HG02938 (cell line): ENCODE data around the gene CBX5.
"Not testable (repeated sequence)": the region's sequence is repeated elsewhere in the genome, so short reads cannot be mapped to it uniquely, and the experiment has no call there.

ENCODE experiments used
- ATAC-seq: cut with Tn5 transposase; IDR thresholded peaks from one replicate; pipeline ENCODE4 v1.9.1; 2021; ENCODE audit warnings: mild to moderate bottlenecking, moderate library complexity; ENCODE audit not compliant: unreplicated experiment

The CBX5 gene

DNA sequence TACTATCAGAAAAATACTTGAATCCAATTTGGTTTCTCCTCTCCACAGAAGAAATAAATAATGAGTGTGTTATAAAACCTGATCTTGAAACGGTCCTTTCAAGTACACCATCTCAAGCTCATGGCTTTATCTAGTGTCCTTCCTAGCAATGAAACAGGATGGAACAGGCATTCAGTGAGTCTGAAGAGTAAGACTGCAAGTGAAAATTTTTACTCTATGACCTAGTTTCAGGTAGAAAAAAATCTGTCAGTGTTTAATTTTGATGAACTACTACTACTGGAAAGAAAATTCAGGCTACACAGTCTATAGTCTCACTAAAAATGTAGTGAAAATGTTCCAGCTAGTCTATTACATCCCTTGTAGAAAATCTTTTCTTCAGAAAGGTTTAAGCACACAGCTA is 7.7 kb downstream of the CBX5 start:
- ATAC-seq, result no peak

DNA sequence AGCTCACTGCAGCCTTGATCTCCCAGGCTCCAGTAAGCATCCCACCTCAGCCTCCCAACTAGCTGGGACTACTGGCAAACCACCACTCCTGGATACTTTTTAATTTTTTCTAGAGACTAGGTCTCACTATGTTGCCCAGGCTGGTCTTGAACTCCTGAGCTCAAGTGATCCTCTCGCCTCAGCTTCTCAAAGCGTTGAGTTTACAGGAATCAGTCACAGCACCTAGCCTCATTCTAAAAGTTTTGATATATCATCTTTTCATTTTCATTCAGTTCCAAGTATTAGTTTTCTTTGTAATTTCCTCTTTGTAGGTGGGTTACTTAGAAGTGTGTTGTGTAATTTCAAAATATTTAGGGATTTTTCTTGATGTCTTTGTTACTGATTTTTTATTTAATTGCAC is 9.6 kb downstream of the CBX5 start:
- ATAC-seq, result no peak

DNA sequence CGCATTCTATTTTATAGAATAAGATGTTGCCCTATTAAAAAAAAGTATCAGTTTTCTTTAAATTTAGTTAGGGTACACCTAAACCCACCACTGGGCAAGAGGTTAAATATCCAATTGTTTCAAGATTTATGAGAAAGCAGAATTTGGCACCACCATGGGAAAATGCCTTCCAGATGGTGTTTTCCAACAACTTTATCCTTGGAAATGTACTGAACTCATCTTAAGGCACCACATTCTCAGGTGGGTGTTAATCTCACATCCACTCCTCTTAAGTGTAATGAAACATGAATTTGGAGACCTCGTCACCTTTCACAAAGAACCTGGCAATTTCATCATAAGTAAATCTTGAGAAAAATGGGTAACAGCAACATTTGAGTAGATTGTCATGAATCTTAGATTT is 13.1 kb downstream of the CBX5 start:
- no peak for ATAC-seq

DNA sequence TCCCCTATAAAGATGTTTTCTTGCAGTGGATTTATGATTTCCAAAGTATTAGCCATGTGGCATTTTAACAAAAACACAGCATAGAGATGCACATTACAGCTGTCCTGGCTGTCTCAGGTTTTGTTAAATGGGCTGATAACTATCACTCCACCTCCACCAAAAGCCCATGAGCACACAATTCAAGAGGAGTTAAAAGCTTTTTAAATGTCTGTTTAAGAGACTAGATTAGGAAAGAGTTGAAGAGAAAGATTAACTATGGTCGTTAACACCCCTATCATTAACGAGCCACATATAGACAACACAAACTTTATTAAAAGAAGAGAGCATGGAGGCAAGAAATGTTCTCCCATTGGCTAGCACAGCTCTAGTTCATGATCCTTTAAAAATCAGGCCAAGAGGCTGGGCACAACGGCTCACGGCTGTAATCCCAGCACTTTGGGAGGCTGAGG is 14.5 kb downstream of the CBX5 start:
- no peak for ATAC-seq

DNA sequence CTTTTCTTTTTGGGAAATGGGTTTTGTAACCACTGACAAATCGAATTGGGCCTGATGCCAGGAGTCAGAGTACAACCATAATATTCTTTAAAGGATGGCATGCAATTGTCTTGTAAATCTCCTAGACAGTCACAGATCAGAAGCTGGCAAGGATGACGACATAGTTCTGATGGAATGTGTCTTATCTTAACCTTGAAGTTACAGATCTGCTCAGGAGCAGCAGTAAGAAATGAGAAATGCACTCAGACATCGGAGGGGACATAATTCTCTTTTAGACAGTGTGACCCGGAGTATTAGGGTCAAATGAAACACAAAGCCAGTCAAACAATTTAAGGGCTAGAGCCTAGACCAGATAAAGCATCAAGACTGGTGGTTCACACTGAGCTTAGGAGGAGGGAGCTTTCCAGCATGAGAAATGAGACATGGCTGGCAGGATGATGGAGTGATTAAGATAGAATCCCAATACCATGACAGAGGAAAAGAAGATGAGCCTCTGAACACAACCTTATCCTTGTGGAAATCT is 17.5 kb downstream of the CBX5 start:
- ATAC-seq, result no peak

DNA sequence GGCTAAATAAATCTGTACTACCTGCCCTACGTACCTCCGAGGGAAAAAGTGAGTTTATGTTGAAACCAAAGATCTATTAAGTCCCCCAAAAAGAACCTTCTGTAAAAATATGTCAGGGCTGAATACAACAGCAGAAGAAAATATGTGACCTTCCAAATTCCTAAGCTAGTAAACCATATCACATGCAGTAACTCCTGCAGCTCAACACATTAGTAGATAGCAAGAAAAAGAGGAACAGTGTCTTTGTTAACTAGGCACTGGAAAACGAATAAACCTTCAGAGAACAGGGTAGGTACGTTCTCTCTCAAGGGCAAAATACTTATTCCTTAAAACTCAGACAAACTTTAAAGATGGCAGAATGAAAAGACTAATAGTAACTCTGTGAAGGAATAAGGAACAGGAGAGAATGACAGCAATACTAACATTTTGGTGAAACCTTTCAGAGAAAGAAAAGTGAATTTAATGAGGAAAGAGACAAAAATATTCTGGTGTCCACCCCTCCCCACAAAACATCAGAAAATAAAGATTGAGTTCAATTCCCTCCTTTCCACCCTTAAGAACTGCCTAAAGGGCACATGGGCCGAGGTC is 18.0 kb downstream of the CBX5 start:
- no peak for ATAC-seq

DNA sequence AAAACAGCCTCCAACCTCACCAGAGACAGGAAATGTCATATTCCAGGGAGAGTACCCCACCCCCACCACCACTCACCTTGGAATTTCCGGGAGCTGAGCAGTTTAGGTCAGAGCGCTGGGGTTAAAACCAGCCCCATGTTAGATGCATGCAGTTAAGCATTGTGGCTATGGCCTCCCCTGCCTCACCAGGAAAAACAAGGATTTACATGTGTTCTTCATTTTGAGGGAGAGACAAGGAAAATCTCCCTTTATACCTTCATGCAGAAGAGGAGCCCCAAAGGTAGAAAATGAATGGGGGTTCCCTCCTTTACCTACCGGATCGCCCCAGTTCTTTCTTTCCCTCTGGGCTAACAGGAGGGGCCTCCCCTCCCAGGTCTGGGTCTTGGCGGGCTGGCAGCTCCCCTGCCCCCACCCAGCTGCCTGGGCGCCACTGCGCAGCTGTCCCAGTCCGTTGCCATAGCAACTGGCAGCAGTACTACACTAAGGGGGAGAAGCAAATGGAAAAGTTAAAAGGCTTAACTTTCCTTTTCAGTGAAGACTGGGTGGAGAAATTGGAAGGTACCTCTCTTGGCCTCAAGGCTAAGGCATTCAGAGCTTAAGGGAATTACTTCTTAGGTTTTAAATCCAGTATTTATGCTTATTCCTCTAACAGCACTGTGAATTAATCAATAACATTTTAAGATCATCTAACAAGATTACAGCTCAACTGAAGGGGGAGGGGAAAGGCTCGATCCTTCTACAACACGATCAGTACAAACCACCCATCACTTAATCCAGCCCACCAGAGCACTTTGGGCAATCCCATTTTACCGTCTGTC is 20.5 kb downstream of the CBX5 start:
- ATAC-seq, result peak; percentile 63

DNA sequence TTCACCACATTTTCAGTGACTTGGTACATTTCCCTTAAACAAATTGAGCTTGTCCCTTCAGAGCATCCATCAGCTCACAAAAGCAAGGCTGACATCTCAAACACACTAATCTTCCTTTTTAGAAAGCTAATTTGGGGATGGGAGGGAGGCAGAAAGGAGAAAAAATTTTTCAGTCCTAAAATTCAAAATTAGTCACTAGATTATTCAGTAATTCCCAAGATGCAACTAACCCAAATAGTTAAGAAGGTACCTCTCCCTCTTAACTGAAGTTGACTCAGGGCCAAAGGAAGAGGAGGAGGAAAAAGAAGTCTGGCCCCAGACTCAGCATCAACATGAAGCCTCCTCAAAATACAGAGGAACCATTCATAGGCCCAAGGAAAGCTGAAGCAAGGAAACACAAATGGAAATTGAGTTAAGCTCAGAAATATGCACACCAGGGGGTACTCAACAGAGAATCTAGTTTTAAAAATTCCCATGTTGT is 21.7 kb downstream of the CBX5 start:
- ATAC-seq, result no peak

DNA sequence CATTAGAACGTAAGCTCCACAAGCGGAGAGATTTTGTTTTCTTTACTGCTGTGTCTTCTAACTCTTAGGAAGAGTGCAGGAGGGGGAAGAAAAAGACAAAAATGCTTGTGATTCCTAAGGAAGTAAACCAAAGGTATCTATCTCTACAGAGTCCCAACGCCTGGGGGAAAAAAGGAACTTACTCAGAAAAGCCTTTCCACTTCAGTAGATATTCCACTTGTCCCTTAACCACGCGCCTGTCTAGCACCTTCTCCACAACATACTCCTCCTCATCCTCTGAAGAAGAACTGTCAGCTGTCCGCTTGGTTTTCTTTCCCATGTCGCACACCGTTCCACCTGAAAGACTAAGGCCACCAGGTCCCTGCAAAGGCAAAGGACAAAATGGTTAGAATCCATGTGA is 22.6 kb downstream of the CBX5 start:
- no peak for ATAC-seq

DNA sequence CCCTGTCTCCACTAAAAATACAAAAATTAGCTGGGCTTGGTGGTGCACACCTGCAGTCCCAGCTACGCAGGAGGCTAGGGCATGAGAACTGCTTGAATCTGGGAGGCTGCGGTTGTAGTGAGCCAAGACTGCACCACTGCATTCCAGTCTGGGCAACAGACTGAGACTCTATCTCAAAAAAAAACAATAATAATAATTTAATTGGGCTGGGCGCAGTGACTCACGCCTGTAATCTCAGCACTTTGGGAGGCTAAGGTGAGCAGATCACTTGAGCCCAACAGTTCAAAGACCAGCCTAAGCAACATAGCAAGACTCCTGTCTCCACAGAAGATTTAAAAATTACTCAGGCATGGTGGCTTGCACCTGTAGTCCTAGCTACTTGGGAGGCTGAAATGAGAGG is 26.7 kb downstream of the CBX5 start:
- ATAC-seq, result no peak

DNA sequence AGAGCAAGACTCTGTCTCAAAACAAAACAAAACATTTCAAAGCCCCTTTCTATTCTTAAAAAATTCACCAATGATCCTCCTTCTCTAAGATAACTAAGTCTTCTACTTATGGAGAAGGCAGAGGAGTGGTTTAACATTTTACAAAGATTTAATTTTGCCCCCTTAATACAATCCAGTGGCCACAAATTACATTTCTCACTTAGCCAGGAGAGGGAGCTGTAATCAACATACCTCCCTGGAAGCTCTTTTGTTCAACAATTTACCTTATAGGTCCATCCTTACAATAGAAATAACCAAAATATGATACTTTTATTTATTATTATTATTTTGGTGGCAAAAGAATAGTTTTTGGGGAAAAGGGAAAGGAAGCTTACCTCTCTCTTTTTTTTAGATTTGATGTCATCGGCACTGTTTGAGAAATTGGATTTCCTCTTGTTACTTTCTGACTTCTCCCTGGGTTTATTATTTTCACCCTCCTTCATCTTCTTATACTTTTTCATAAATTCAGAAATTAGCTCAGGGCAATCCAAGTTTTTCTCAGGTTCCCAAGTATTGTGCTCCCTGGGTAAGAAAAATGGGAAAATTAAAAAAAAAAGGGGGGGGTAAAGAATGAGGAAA is 28.1 kb downstream of the CBX5 start:
- ATAC-seq, result no peak

DNA sequence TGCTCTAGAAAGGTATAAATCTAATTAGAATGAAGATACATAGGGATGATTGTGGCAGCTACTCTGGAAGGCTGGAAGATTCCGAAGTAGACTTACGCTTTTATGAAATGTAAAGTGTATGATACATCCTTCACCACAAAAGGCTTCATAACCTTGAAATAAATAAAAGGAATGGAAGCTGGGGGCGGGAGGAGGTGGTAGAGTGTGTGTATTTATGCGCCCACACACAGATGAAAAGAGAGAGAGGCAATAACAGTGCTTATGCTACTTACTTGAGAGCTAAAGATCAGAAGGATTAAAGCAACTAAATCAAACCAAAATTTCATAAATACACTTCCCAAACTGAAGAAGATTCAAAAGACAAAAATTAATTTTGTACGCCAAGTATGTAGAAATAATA is 30.4 kb downstream of the CBX5 start:
- ATAC-seq, result no peak

DNA sequence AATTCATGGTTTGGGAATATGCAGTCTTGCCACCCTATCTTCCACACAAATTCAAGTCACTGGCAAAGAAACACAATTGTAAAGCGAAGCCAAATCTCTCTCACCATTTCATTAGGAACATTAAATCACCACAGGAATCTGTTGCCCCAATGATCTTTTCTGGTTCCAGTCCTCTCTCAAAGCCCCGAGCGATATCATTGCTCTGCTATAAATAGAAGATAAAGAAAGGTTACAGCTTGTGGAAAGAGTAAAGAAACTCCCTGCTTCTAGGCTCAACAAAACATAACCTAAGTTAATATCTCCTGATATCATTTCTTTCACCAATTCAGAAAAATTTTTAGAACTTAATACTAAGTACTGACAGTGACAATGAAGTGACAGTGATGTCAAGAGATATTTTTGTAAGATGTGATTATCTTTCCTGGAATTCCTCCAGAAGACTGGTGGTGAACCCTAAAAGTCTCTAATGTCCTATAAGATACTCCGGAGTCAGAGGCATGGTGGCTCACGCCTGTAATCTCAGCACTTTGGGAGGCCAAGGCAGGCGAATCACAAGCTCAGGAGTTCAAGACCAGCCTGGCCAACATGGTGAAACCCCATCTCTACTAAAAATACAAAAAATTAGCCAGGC is 33.8 kb downstream of the CBX5 start:
- ATAC-seq, result no peak

DNA sequence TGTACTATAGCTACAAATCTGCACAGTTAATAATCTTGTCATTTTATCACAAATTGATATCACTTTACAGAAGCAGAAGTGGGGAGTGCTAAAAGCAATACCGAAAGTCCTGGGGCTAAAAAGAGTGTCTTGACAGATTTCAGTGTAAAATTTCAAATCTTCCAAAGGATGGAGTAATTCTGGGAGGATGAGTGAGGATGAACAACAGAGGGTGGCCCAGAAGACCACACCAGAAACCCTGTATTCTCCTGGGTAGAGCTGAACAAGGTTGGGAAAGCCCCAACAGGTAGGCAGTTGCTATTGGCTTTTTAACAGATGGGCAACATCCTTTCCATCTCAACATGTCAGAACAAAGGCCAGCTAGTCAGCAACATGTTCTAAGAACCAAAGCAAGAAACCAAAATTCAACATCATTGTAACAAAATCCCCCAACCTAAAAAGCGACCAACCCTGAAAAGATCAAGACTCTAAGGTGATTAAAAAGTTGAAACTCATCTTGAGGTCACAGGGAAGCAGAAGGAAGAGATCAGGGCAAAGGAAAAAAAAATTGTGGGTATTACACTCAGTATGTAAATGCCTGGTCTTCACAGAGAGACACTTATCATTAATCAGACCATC is 38.8 kb downstream of the CBX5 start:
- no peak for ATAC-seq

DNA sequence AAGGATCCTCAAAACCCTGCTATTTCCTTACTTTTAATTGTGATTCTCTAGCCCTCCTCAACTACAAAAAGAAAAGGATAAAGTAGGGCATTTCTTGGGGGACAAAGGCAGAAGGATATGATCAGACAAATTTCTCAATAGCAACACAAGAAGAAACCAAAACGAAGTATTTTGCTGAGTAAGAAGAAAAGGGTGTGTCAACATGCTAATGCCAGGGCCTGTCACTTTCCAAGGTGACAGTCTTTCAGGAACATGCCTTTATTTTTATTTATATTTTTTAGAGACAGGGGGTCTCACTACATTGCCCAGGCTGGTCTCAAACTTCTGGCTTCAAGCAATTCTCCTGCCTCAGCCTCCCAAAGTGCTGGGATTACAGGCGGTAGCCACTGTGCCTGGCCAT is 39.8 kb downstream of the CBX5 start:
- ATAC-seq, result no peak

DNA sequence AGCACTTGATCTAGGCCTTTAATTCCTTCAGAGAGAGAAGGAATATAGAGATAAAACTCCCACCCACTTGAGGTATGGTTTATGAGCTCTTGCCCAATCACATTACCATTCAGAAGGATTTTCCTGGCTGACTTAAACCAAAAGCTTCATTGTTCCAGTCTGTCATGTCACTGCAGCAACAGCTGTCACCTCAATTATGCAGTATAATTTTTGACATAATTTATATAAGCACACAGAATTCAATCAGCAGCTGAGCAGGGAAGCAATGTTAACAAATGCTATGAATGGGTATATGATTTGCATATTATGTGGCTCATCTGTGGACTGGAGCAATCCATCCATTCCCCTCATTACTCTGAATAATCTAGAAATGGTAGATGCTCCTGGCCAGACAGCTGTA is 40.3 kb downstream of the CBX5 start:
- ATAC-seq, result no peak

DNA sequence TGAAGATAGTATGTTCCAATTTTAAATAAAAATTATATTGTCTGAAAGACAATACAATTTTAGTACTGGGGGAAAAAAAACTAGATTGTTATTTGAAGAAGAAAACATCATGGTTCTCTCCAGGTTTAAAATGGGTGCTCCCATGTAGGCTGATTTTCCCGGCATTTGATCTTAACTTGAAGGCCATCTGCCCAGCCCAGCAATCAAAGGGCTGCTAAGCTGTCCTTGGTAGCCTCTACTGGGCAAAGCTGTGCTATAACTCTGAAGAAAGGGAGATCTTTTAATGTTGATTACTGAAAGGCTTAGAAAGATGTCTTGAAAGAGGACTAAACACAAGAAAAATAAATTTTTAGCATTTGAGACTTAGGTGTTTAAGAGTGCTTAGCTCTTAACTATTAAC is 41.4 kb downstream of the CBX5 start:
- no peak for ATAC-seq

DNA sequence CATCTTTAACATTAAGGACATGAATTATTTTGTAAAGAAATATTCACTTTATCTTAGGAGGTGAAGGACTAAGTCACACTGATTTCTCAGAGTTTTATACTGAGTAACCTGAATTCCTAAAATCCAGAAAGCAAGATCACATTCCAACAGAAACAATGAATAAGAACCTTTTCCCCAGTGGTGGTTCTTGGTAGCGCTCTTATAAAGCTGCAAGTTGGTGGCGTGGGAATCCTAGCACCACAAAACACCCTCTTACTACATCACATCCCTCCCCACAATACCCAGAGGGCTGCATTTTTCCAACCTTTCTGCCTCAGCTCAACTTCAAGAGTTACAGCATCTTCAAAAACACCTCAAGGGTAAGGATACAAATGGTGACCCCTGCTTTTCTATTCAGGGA is 47.1 kb downstream of the CBX5 start:
- no peak for ATAC-seq

DNA sequence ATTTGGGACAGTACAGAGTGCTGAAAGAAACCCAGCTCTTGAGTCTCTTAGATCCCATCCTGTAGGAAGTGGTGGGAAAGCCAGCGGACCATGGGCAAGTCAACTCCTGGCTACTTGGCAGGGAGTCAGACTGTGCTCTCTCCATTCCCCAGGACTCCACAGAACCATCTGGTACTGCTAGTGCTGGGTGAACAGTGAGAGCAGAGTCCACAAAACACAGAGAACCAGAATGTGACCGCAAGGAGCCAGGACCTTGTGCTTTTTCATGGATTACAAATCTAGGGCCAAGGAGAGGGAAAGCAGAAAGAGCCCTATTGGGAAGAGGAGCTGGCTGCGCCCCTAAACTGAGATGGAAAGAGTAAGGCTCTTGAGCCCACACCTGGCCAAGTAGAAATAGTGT is 48.7 kb downstream of the CBX5 start:
- not testable (repeated sequence) for ATAC-seq

DNA sequence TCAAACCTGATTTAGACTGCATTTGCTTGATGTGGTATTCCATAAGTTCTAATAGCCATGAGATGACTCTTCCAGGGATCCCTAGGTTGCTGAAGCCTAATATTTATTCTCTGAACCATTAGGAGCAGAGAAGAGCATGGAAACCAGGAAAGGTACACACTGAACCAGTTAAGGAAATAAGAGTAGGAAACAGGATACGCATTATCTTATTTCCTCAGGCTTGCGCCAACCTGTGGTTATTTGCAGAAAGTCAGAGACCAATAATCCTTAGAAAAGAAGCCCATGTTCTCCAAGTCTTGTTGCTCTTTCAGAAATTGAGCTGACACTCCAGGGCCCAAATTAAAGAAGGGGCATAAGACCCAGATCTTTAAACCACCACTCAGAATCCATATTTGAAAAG is 49.4 kb downstream of the CBX5 start:
- ATAC-seq, result no peak

DNA sequence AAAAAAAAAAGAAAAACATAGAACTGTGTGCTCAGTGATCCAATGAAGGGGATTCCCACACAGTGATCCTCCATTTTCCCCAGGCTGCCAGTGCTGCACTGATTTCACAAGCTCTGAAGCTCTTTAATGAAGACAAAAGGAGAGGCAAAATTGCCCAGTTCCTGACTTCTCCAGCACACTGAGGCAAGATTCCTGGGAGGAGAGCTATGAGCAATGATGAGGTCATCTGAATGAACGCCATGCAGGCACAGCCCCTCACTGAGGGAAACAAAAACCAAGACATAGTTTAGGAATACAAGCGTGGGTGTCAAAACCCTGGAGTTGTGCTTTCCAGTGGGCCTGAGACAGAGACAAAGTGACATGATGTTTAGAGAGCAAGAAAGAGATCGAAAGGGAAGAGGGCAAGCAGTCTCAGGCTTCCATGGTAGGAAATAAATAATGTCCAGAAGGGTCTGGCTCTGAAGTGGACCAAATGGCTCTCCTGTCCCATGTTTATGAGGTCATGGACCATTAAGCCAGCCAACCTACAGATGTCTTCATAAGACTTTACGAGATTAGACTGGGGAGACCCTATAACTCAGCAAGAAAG is 50.2 kb downstream of the CBX5 start:
- ATAC-seq, result no peak
